ENCODE measurements around the gene PHKA2.

Gene PHKA2

GRCh38 chrX:18889346-18890048 is 94.4 kb downstream of the PHKA2 start:
- DNase-seq (ENCODE audit: low read depth): no peak

- no peak for DNase-seq (ENCODE audit: low read depth)
Measured at GRCh38 chrX:18888281-18888680, 95.6 kb downstream of the PHKA2 start.

GRCh38 chrX:18887825-18888212 is 96.1 kb downstream of the PHKA2 start:
- DNase-seq (ENCODE audit: low read depth): no peak

GRCh38 chrX:18887177-18887824 is 96.6 kb downstream of the PHKA2 start:
- no peak for DNase-seq (ENCODE audit: low read depth)

GRCh38 chrX:18886344-18887161 is 97.4 kb downstream of the PHKA2 start:
- DNase-seq (ENCODE audit: low read depth): peak; percentile 15

- no peak for DNase-seq (ENCODE audit: low read depth)
Measured at GRCh38 chrX:18886005-18886343, 97.9 kb downstream of the PHKA2 start.

GRCh38 chrX:18885328-18886004 is 98.4 kb downstream of the PHKA2 start:
- no peak for DNase-seq (ENCODE audit: low read depth)

- DNase-seq (ENCODE audit: low read depth): no peak
Measured at GRCh38 chrX:18884916-18885315, 99.0 kb downstream of the PHKA2 start.

- DNase-seq (ENCODE audit: low read depth): no peak
Measured at GRCh38 chrX:18883961-18884765, 99.8 kb downstream of the PHKA2 start.

GRCh38 chrX:18883234-18883960 is 100.5 kb downstream of the PHKA2 start:
- DNase-seq (ENCODE audit: low read depth): no peak

GRCh38 chrX:18879144-18879543 is 104.8 kb downstream of the PHKA2 start:
- DNase-seq (ENCODE audit: low read depth): no peak

- no peak for DNase-seq (ENCODE audit: low read depth)
Measured at GRCh38 chrX:18877469-18877868, 106.4 kb downstream of the PHKA2 start.

- no peak for DNase-seq (ENCODE audit: low read depth)
Measured at GRCh38 chrX:18875256-18875878, 108.5 kb downstream of the PHKA2 start.

GRCh38 chrX:18874560-18875255 is 109.2 kb downstream of the PHKA2 start:
- DNase-seq (ENCODE audit: low read depth): no peak

GRCh38 chrX:18873836-18874235 is 110.1 kb downstream of the PHKA2 start:
- no peak for DNase-seq (ENCODE audit: low read depth)

GRCh38 chrX:18873189-18873791 is 110.6 kb downstream of the PHKA2 start:
- DNase-seq (ENCODE audit: low read depth): no peak

- DNase-seq (ENCODE audit: low read depth): no peak
Measured at GRCh38 chrX:18872621-18873020, 111.3 kb downstream of the PHKA2 start.

GRCh38 chrX:18871970-18872369 is 111.9 kb downstream of the PHKA2 start:
- DNase-seq (ENCODE audit: low read depth): no peak

- no peak for DNase-seq (ENCODE audit: low read depth)
Measured at GRCh38 chrX:18871161-18871890, 112.6 kb downstream of the PHKA2 start.
